Small intestine (tissue), 7 donors: ENCODE measurements around the gene KIF24. TPM values are rescaled to one million over a fixed set of nuclear protein-coding genes. Genes with fewer than 3 reads are reported as not detected.

Experiments used
- DNase-seq, 2 donors: peaks; one replicate each; pipeline versions ENCODE4 v3.0.0 to v3.0.0-alpha.2; 2013
- FAIRE-seq: peaks from 2 replicates; lab custom pipeline; 2012; peaks lifted over from hg19 to GRCh38; lab: Jason Lieb, UNC
- H3K27ac ChIP-seq, 3 donors: one replicate each; pipeline ENCODE4 v1.5.1; 2013; ENCODE audit warnings: low read length in 2 of 3, mild to moderate bottlenecking in 2 of 3, control low read depth in 1 of 3, inconsistent platforms in 1 of 3, low read depth in 1 of 3, moderate library complexity in 1 of 3
- H3K27me3 ChIP-seq, 3 donors: one replicate each; pipeline ENCODE4 v1.6.1; 2013; ENCODE audit warnings: low read length in 3 of 3, inconsistent platforms in 1 of 3; ENCODE audit not compliant: control insufficient read depth in 3 of 3, insufficient read depth in 3 of 3
- H3K36me3 ChIP-seq, 3 donors: one replicate each; pipeline ENCODE4 v1.6.1; 2013; ENCODE audit warnings: low read length in 3 of 3, inconsistent platforms in 1 of 3, low read depth in 1 of 3, mild to moderate bottlenecking in 1 of 3, moderate library complexity in 1 of 3; ENCODE audit not compliant: control insufficient read depth in 3 of 3, insufficient read depth in 2 of 3
- H3K4me1 ChIP-seq, 3 donors: one replicate each; pipeline ENCODE4 v1.6.1; 2013; ENCODE audit warnings: low read length in 2 of 3, inconsistent platforms in 1 of 3, low read depth in 1 of 3, mild to moderate bottlenecking in 1 of 3, moderate library complexity in 1 of 3; ENCODE audit not compliant: control insufficient read depth in 3 of 3, insufficient read depth in 2 of 3
- H3K4me3 ChIP-seq, 3 donors: one replicate each; pipeline ENCODE4 v1.5.1; 2013; ENCODE audit warnings: low read length in 3 of 3, control low read depth in 1 of 3, inconsistent platforms in 1 of 3, low read depth in 1 of 3, mild to moderate bottlenecking in 1 of 3, moderate library complexity in 1 of 3
- H3K9me3 ChIP-seq, 2 donors: one replicate each; pipeline ENCODE4 v1.6.1; 2013; ENCODE audit warnings: low read depth in 1 of 2, low read length in 1 of 2; ENCODE audit not compliant: control insufficient read depth in 2 of 2, insufficient read depth in 1 of 2
- WGBS, 3 donors: extraction: QIAGEN DNeasy Blood & Tissue Kit; methylation state at CpG; one replicate each; pipeline ENCODE4 v1.1.7; 2013; 5-methylcytosine and 5-hydroxymethylcytosine counted together
- polyA plus RNA-seq, 4 donors: library from polyadenylated mRNA; stranded (reverse) in 3 of 4; unstranded in 1 of 4; fragments of 200-250 nt in 3 of 4; fragments of 120-200 nt in 1 of 4; gene quantifications; one replicate each; pipeline versions ENCODE4 v1.2.1 to v1.2.3, GENCODE V29; 2013
- donor health status: healthy with polysubstance abuse.
- donor health status: control.
- donor health status: control.
- donor health status: Bipolar disorder and iron deficiency.
- donor health status: healthy.

The KIF24 gene
- polyA plus RNA-seq, 4 donors = 0.27 to 2.1 (median 0.98) TPM

DNA sequence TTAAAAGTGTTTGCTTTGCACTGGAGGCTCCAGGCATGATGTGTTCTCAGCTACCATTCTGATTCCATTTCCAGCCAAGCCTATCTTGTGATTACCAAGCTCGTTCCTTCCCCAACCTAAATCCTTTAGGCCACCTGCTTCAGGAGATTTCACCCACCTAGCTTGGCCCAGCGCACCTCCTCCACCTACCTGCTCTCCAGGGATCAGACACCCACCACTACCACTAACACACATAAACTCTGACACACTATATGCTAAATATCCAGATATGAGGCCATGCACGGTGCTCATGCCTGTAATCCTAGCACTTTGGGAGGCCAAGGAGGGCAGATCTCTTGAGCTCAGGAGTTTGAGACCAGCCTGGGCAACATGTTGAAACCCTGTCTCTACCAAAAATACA is 45.3 kb upstream of the KIF24 start:
- DNase-seq (peak; percentile 2 to 32), FAIRE-seq (no peak)
- Histone ChIP-seq H3K4me3 (peak overlapping the region in 2 of 3 donors; percentile 27 to 96), H3K9me3 (peaks cover 0 to 19% of the 10 kb centered on the region in 2 donors), H3K4me1 (peaks cover 0 to 42% (median 2%) of the 10 kb centered on the region in 3 donors), H3K36me3 (peaks cover 3 to 45% (median 19%) of the 10 kb centered on the region in 3 donors), H3K27ac (peak overlapping the region; percentile 7 to 86 (median 39)), H3K27me3 (peaks cover 0 to 18% (median 0%) of the 10 kb centered on the region in 3 donors)
- 33 to 73% (median 49%) methylated on average over 3 of the region's 3 CpGs for WGBS, 3 donors

DNA sequence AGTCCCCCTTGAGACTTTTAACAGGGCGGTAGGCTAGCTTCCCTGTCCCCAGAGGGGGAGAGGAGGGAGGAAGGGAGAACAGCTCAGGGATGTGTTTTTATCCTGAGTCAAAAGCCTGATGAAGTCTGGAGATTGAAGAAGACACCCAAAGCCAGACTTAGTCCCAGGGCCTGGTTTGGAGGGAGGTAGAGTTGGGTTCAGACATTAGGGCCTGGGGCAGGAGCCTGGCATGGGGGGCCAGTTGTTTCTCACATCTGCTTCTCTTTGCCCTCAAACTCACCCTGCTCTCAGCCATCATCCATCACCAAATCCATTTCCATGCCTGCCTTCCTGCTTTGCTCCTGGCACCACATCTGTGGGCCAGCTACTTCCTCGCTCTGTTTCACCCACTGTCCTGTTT is 44.7 kb upstream of the KIF24 start:
- H3K36me3 ChIP-seq = peaks cover 3 to 51% (median 19%) of the 10 kb centered on the region in 3 donors
- H3K27ac ChIP-seq = peak overlapping the region in 2 of 3 donors; percentile 39 to 86
- H3K4me1 ChIP-seq = peaks cover 0 to 40% (median 2%) of the 10 kb centered on the region in 3 donors
- peaks cover 0 to 24% of the 10 kb centered on the region in 2 donors for H3K9me3 ChIP-seq
- 78 to 91% (median 84%) methylated on average over 2 of the region's 2 CpGs for WGBS, 3 donors
- peak overlapping the region in 1 of 3 donors; percentile 27 for H3K4me3 ChIP-seq
- H3K27me3 ChIP-seq = peaks cover 0 to 18% (median 0%) of the 10 kb centered on the region in 3 donors
- DNase-seq (no peak), FAIRE-seq (no peak)

- H3K4me1 ChIP-seq = peaks cover 0 to 38% (median 2%) of the 10 kb centered on the region in 3 donors
- peaks cover 3 to 58% (median 19%) of the 10 kb centered on the region in 3 donors for H3K36me3 ChIP-seq
- 82 to 95% (median 93%) methylated on average over 41 of the region's 41 CpGs for WGBS, 3 donors
- FAIRE-seq (no peak), DNase-seq (no peak)
- H3K9me3 ChIP-seq = peaks cover 0 to 30% of the 10 kb centered on the region in 2 donors
- no peak overlapping the region for H3K27ac ChIP-seq
- peaks cover 0 to 18% (median 0%) of the 10 kb centered on the region in 3 donors for H3K27me3 ChIP-seq
- H3K4me3 ChIP-seq = no peak overlapping the region
Observed at GRCh38 chr9:34372467-34373011, 43.5 kb upstream of the KIF24 start.

DNA sequence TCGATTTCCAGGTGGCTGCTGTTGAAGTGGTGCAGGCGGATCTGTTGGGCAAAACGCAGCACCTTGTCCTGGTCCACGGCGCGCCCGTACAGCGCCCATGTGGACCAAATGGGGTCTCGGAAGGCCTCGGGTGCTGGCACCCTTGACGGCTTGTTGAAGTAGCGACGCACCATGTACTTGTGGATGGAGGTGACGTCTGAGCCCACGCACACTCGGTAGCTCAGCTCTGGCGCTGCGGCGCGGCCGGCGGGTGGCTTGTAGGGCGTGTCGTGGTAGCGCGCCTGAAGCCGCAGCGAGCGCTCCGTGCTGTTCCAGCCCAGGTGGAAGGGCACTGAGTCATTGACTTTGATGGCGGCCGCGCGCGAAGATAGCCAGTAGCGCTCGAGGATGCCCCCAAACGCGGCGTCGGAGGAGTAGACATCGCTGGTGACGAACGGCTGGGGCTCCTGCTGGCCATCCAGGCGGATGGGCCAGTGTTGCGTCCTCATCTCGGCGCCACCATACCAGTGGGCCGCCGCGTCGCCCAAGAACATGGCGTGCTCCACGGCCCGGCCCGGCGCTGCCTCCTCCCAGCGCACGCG is 42.9 kb upstream of the KIF24 start:
- peaks cover 0 to 30% of the 10 kb centered on the region in 2 donors for H3K9me3 ChIP-seq
- no peak overlapping the region for H3K4me3 ChIP-seq
- peaks cover 3 to 61% (median 19%) of the 10 kb centered on the region in 3 donors for H3K36me3 ChIP-seq
- H3K27me3 ChIP-seq = peaks cover 0 to 18% (median 0%) of the 10 kb centered on the region in 3 donors
- FAIRE-seq = no peak
- no peak overlapping the region for H3K27ac ChIP-seq
- peaks cover 0 to 34% (median 2%) of the 10 kb centered on the region in 3 donors for H3K4me1 ChIP-seq
- WGBS, 3 donors = 85 to 97% (median 95%) methylated on average over 60 of the region's 60 CpGs
- no peak for DNase-seq

- peaks cover 0 to 18% (median 0%) of the 10 kb centered on the region in 3 donors for H3K27me3 ChIP-seq
- FAIRE-seq (no peak), DNase-seq (no peak)
- H3K27ac ChIP-seq = no peak overlapping the region
- H3K4me3 ChIP-seq = no peak overlapping the region
- H3K36me3 ChIP-seq = peaks cover 3 to 63% (median 24%) of the 10 kb centered on the region in 3 donors
- H3K9me3 ChIP-seq = peaks cover 0 to 32% of the 10 kb centered on the region in 2 donors
- H3K4me1 ChIP-seq = peaks cover 0 to 36% (median 2%) of the 10 kb centered on the region in 3 donors
- WGBS, 3 donors = 71 to 94% (median 92%) methylated on average over 104 to 105 of the region's 105 CpGs
Observed at GRCh38 chr9:34370970-34371880, 42.2 kb upstream of the KIF24 start.

- Histone ChIP-seq H3K4me3 (no peak overlapping the region), H3K27ac (no peak overlapping the region), H3K36me3 (peaks cover 3 to 65% (median 25%) of the 10 kb centered on the region in 3 donors), H3K4me1 (peaks cover 0 to 31% (median 2%) of the 10 kb centered on the region in 3 donors), H3K9me3 (peaks cover 0 to 32% of the 10 kb centered on the region in 2 donors), H3K27me3 (peaks cover 0 to 18% (median 0%) of the 10 kb centered on the region in 3 donors)
- 76 to 93% (median 81%) methylated on average over 20 to 23 of the region's 23 CpGs for WGBS, 3 donors
- FAIRE-seq (no peak), DNase-seq (no peak)
Observed at GRCh38 chr9:34370335-34370969, 41.4 kb upstream of the KIF24 start.

GRCh38 chr9:34369636-34370035 is 40.6 kb upstream of the KIF24 start:
- FAIRE-seq = no peak

More at GRCh38 chr9:34369636-34370035, 40.6 kb upstream of the KIF24 start:
- Histone ChIP-seq H3K27ac (no peak overlapping the region), H3K9me3 (peaks cover 0 to 32% of the 10 kb centered on the region in 2 donors), H3K4me3 (no peak overlapping the region), H3K36me3 (peaks cover 3 to 70% (median 25%) of the 10 kb centered on the region in 3 donors), H3K27me3 (peaks cover 0 to 18% (median 0%) of the 10 kb centered on the region in 3 donors), H3K4me1 (peaks cover 0 to 24% (median 2%) of the 10 kb centered on the region in 3 donors)
- DNase-seq = no peak
- 91 to 94% (median 92%) methylated on average over 4 of the region's 4 CpGs for WGBS, 3 donors
